CD8-positive, alpha-beta memory T cell (primary cell): ENCODE measurements around the gene IGSF6. TPM values are rescaled to one million over a fixed set of nuclear protein-coding genes. Genes with fewer than 3 reads are reported as not detected.

ENCODE experiments used
- CTCF ChIA-PET: fragments of 350-600 bp; sonication (Branson Sonifier 250); formaldehyde crosslinking; loops from one replicate; lab custom pipeline; 2021; ENCODE audit warnings: antibody characterized with exemption; lab: Charles Lee
- POLR2A ChIA-PET: fragments of 350-600 bp; sonication (Branson Sonifier 250); formaldehyde crosslinking; loops from one replicate; lab custom pipeline; 2021; ENCODE audit warnings: antibody characterized with exemption; lab: Charles Lee
- DNase-seq, 5 donors: peaks; one replicate each; pipeline versions ENCODE4 v3.0.0 to v3.0.0-alpha.2; 2020 to 2022; ENCODE audit warnings: mixed read lengths in 1 of 5
- H3K27ac ChIP-seq: one replicate; pipeline ENCODE4 v1.7.0; 2013; ENCODE audit warnings: low read depth, mild to moderate bottlenecking, low read length, moderate library complexity
- H3K27me3 ChIP-seq: 2 replicates; pipeline ENCODE4 v1.7.0; 2013; ENCODE audit warnings: low read length, mild to moderate bottlenecking; ENCODE audit not compliant: insufficient read depth, poor library complexity, severe bottlenecking
- H3K36me3 ChIP-seq: 2 replicates; pipeline ENCODE4 v1.7.0; 2013; ENCODE audit warnings: mild to moderate bottlenecking, low read length, moderate library complexity; ENCODE audit not compliant: insufficient read depth
- H3K4me1 ChIP-seq: 2 replicates; pipeline ENCODE4 v1.7.0; 2013; ENCODE audit warnings: mild to moderate bottlenecking, low read length, moderate library complexity; ENCODE audit not compliant: insufficient read depth
- H3K4me3 ChIP-seq: 2 replicates; pipeline ENCODE4 v1.7.0; 2013; ENCODE audit warnings: mild to moderate bottlenecking, low read length
- H3K9me3 ChIP-seq: 2 replicates; pipeline ENCODE4 v1.7.0; 2013; ENCODE audit warnings: mild to moderate bottlenecking, low read length
- H3K27ac Mint-ChIP-seq, 8 donors: one replicate each; pipeline ENCODE4 v1.8.0; 2020 to 2021; ENCODE audit warnings: mixed read lengths in 8 of 8, mild to moderate bottlenecking in 6 of 8, inconsistent platforms in 3 of 8, moderate library complexity in 3 of 8
- H3K27me3 Mint-ChIP-seq, 2 donors: one replicate each; pipeline ENCODE4 v1.8.0; 2020 to 2021; ENCODE audit warnings: mixed read lengths in 2 of 2, mild to moderate bottlenecking in 1 of 2, moderate library complexity in 1 of 2
- H3K36me3 Mint-ChIP-seq, 3 donors: one replicate each; pipeline ENCODE4 v1.8.0; 2020 to 2021; ENCODE audit warnings: mixed read lengths in 3 of 3, inconsistent platforms in 1 of 3, mild to moderate bottlenecking in 1 of 3
- H3K4me1 Mint-ChIP-seq, 3 donors: one replicate each; pipeline ENCODE4 v1.8.0; 2020 to 2021; ENCODE audit warnings: mixed read lengths in 3 of 3, inconsistent platforms in 1 of 3, mild to moderate bottlenecking in 1 of 3
- H3K4me3 Mint-ChIP-seq, 7 donors: one replicate each; pipeline ENCODE4 v1.8.0; 2020 to 2021; ENCODE audit warnings: mixed read lengths in 7 of 7, mild to moderate bottlenecking in 6 of 7, moderate library complexity in 4 of 7, inconsistent platforms in 2 of 7
- H3K9me3 Mint-ChIP-seq, 5 donors: one replicate each; pipeline ENCODE4 v1.8.0; 2020 to 2022; ENCODE audit warnings: mixed read lengths in 5 of 5, mild to moderate bottlenecking in 3 of 5, moderate library complexity in 2 of 5, inconsistent platforms in 1 of 5
- polyA plus RNA-seq: library from polyadenylated mRNA; unstranded; fragments of 300-500 nt; fragmentation: Illumina TruSeq; gene quantifications from one replicate; pipeline ENCODE4 v1.2.3, GENCODE V29; 2021
- total RNA-seq, 2 experiments: library from RNA; stranded (reverse); gene quantifications; one replicate each; pipeline ENCODE4 v1.2.3, GENCODE V29; 2021

IGSF6 gene
- total and polyA plus RNA-seq, 3 experiments from 2014 or later = 0.32 to 1.1 (median 0.58) TPM

- Mint-ChIP-seq H3K36me3 (peaks cover 8 to 77% (median 19%) of the 10 kb centered on the region in 3 donors), H3K27ac (peak overlapping the region; percentile 50 to 96 (median 77)), H3K4me3 (peak overlapping the region in 6 of 7 donors; percentile 34 to 69 (median 40)), H3K9me3 (no peaks in the 10 kb centered on the region), H3K27me3 (no peaks in the 10 kb centered on the region), H3K4me1 (peaks cover 26 to 50% (median 36%) of the 10 kb centered on the region in 3 donors)
- H3K27me3 ChIP-seq = no peaks in the 10 kb centered on the region
- H3K4me1 ChIP-seq = peaks cover 14% of the 10 kb centered on the region
- CTCF ChIA-PET = no interaction called here
- DNase-seq = peak in 1 of 5 donors; percentile 25
- H3K4me3 ChIP-seq = no peak overlapping the region
- no peak overlapping the region for H3K27ac ChIP-seq
- H3K9me3 ChIP-seq = no peaks in the 10 kb centered on the region
- POLR2A ChIA-PET = interaction anchor here (0.8 to 1.2 kb wide), 2 partner anchors 26 to 28 kb away, joined by 3 read pairs; no protein-coding TSS in a partner anchor
- H3K36me3 ChIP-seq = peaks cover 22% of the 10 kb centered on the region
Measured at GRCh38 chr16:21626659-21627277, 25.6 kb downstream of the IGSF6 start.

GRCh38 chr16:21625026-21625425 is 27.4 kb downstream of the IGSF6 start:
- H3K27ac Mint-ChIP-seq = peak overlapping the region in 4 of 8 donors; percentile 2 to 51 (median 9)
- peaks cover 38 to 66% (median 51%) of the 10 kb centered on the region in 3 donors for H3K4me1 Mint-ChIP-seq
- H3K36me3 Mint-ChIP-seq = peaks cover 8 to 74% (median 19%) of the 10 kb centered on the region in 3 donors
- H3K9me3 ChIP-seq = no peaks in the 10 kb centered on the region
- no peaks in the 10 kb centered on the region for H3K27me3 ChIP-seq
- H3K4me3 Mint-ChIP-seq = no peak overlapping the region
- no peak for DNase-seq
- H3K4me1 ChIP-seq = peaks cover 30% of the 10 kb centered on the region
- peaks cover 22% of the 10 kb centered on the region for H3K36me3 ChIP-seq
- CTCF ChIA-PET = no interaction called here
- no peak overlapping the region for H3K4me3 ChIP-seq
- POLR2A ChIA-PET = no interaction called here
- H3K27me3 Mint-ChIP-seq = no peaks in the 10 kb centered on the region
- no peaks in the 10 kb centered on the region for H3K9me3 Mint-ChIP-seq
- H3K27ac ChIP-seq = no peak overlapping the region

- H3K27ac ChIP-seq = no peak overlapping the region
- Mint-ChIP-seq H3K4me3 (no peak overlapping the region), H3K27me3 (no peaks in the 10 kb centered on the region), H3K4me1 (peaks cover 46 to 77% (median 61%) of the 10 kb centered on the region in 3 donors), H3K27ac (peak overlapping the region in 3 of 8 donors; percentile 11 to 68 (median 61)), H3K9me3 (no peaks in the 10 kb centered on the region), H3K36me3 (peaks cover 3 to 71% (median 20%) of the 10 kb centered on the region in 3 donors)
- H3K27me3 ChIP-seq = no peaks in the 10 kb centered on the region
- H3K36me3 ChIP-seq = peaks cover 12% of the 10 kb centered on the region
- CTCF ChIA-PET = interaction anchor here (1.2 to 1.6 kb wide), 3 partner anchors 9 to 18 kb away, joined by 3 to 5 read pairs (median 3); no protein-coding TSS in a partner anchor
- no peak for DNase-seq
- POLR2A ChIA-PET = no interaction called here
- H3K4me3 ChIP-seq = no peak overlapping the region
- peaks cover 34% of the 10 kb centered on the region for H3K4me1 ChIP-seq
- H3K9me3 ChIP-seq = no peaks in the 10 kb centered on the region
Measured at GRCh38 chr16:21622545-21622944, 29.9 kb downstream of the IGSF6 start.

GRCh38 chr16:21620592-21620991 is 31.8 kb downstream of the IGSF6 start:
- H3K4me3 Mint-ChIP-seq = no peak overlapping the region
- Histone ChIP-seq H3K9me3 (no peaks in the 10 kb centered on the region), H3K4me3 (no peak overlapping the region), H3K27me3 (no peaks in the 10 kb centered on the region), H3K27ac (no peak overlapping the region), H3K4me1 (peaks cover 29% of the 10 kb centered on the region), H3K36me3 (peaks cover 12% of the 10 kb centered on the region)
- ChIA-PET CTCF (interaction anchor here (1.6 to 1.8 kb wide), 4 partner anchors 16 to 88 kb away, joined by 4 to 5 read pairs (median 5); no protein-coding TSS in a partner anchor), POLR2A (no interaction called here)
- DNase-seq = no peak
- H3K4me1 Mint-ChIP-seq = peaks cover 43 to 74% (median 60%) of the 10 kb centered on the region in 3 donors
- H3K27me3 Mint-ChIP-seq = no peaks in the 10 kb centered on the region
- peaks cover 3 to 68% (median 13%) of the 10 kb centered on the region in 3 donors for H3K36me3 Mint-ChIP-seq
- peak overlapping the region in 3 of 8 donors; percentile 32 to 87 (median 48) for H3K27ac Mint-ChIP-seq
- no peaks in the 10 kb centered on the region for H3K9me3 Mint-ChIP-seq

GRCh38 chr16:21619765-21620425 is 32.5 kb downstream of the IGSF6 start:
- H3K27ac ChIP-seq = no peak overlapping the region
- peak overlapping the region in 3 of 8 donors; percentile 46 to 77 (median 64) for H3K27ac Mint-ChIP-seq
- peaks cover 6% of the 10 kb centered on the region for H3K36me3 ChIP-seq
- POLR2A ChIA-PET = no interaction called here
- H3K9me3 ChIP-seq = no peaks in the 10 kb centered on the region
- H3K4me3 ChIP-seq = no peak overlapping the region
- H3K27me3 Mint-ChIP-seq = no peaks in the 10 kb centered on the region
- no peaks in the 10 kb centered on the region for H3K9me3 Mint-ChIP-seq
- peaks cover 31% of the 10 kb centered on the region for H3K4me1 ChIP-seq
- H3K4me3 Mint-ChIP-seq = no peak overlapping the region
- peaks cover 3 to 66% (median 11%) of the 10 kb centered on the region in 3 donors for H3K36me3 Mint-ChIP-seq
- no peaks in the 10 kb centered on the region for H3K27me3 ChIP-seq
- DNase-seq = no peak
- CTCF ChIA-PET = interaction anchor here (1.6 to 1.8 kb wide), 3 partner anchors 17 to 89 kb away, joined by 4 to 5 read pairs (median 5); no protein-coding TSS in a partner anchor
- peaks cover 43 to 74% (median 60%) of the 10 kb centered on the region in 3 donors for H3K4me1 Mint-ChIP-seq

- Mint-ChIP-seq H3K4me3 (no peak overlapping the region), H3K4me1 (peaks cover 45 to 77% (median 69%) of the 10 kb centered on the region in 3 donors), H3K9me3 (no peaks in the 10 kb centered on the region), H3K27ac (no peak overlapping the region), H3K27me3 (no peaks in the 10 kb centered on the region), H3K36me3 (peaks cover 3 to 68% (median 9%) of the 10 kb centered on the region in 3 donors)
- peaks cover 42% of the 10 kb centered on the region for H3K4me1 ChIP-seq
- no peak for DNase-seq
- no peaks in the 10 kb centered on the region for H3K9me3 ChIP-seq
- ChIA-PET POLR2A (no interaction called here), CTCF (interaction anchor here (0.7 kb wide), 1 partner anchor 104 kb away, joined by 4 read pairs; no protein-coding TSS in a partner anchor)
- H3K36me3 ChIP-seq = peaks cover 3% of the 10 kb centered on the region
- no peak overlapping the region for H3K4me3 ChIP-seq
- H3K27me3 ChIP-seq = no peaks in the 10 kb centered on the region
- no peak overlapping the region for H3K27ac ChIP-seq
Measured at GRCh38 chr16:21618281-21618680, 34.1 kb downstream of the IGSF6 start.

GRCh38 chr16:21617607-21618006 is 34.8 kb downstream of the IGSF6 start:
- Mint-ChIP-seq H3K27me3 (no peaks in the 10 kb centered on the region), H3K4me1 (peaks cover 45 to 77% (median 67%) of the 10 kb centered on the region in 3 donors), H3K36me3 (peaks cover 3 to 67% (median 11%) of the 10 kb centered on the region in 3 donors), H3K4me3 (no peak overlapping the region), H3K27ac (peak overlapping the region in 1 of 8 donors; percentile 48), H3K9me3 (no peaks in the 10 kb centered on the region)
- ChIA-PET CTCF (no interaction called here), POLR2A (no interaction called here)
- no peaks in the 10 kb centered on the region for H3K9me3 ChIP-seq
- H3K36me3 ChIP-seq = no peaks in the 10 kb centered on the region
- H3K4me1 ChIP-seq = peaks cover 44% of the 10 kb centered on the region
- no peak overlapping the region for H3K27ac ChIP-seq
- no peak for DNase-seq
- no peaks in the 10 kb centered on the region for H3K27me3 ChIP-seq
- H3K4me3 ChIP-seq = no peak overlapping the region
